ENCODE results near the gene PTRH1.
"Not testable (repeated sequence)": the region's sequence is repeated elsewhere in the genome, so short reads cannot be mapped to it uniquely, and the experiment has no call there.

The PTRH1 gene, protein sequence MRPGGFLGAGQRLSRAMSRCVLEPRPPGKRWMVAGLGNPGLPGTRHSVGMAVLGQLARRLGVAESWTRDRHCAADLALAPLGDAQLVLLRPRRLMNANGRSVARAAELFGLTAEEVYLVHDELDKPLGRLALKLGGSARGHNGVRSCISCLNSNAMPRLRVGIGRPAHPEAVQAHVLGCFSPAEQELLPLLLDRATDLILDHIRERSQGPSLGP

GRCh38 chr9:127715470-127716337 lies at the start of gene PTRH1, which contains the start of gene TTC16:
PTRH1 (minus strand) TSS chr9:127715663; CDS start chr9:127715639, 24 bp downstream.
TTC16 (plus strand) TSS chr9:127716079; CDS start chr9:127716146, 67 bp downstream.
- intact Hi-C loops (cut with DNase I) = loop anchor here (5.0 kb wide), 1 partner anchor 103 kb away; the partner anchor contains the start of gene STXBP1
- peak; percentile 94 to 100 (median 99) for DNase-seq

GRCh38 chr9:127763918-127764384 lies 48.5 kb upstream of the PTRH1 start:
- DNase-seq = peak in 6 of 42 donors; percentile 19 to 70 (median 46)
- intact Hi-C loops (cut with DNase I) = no loop called here

DNA sequence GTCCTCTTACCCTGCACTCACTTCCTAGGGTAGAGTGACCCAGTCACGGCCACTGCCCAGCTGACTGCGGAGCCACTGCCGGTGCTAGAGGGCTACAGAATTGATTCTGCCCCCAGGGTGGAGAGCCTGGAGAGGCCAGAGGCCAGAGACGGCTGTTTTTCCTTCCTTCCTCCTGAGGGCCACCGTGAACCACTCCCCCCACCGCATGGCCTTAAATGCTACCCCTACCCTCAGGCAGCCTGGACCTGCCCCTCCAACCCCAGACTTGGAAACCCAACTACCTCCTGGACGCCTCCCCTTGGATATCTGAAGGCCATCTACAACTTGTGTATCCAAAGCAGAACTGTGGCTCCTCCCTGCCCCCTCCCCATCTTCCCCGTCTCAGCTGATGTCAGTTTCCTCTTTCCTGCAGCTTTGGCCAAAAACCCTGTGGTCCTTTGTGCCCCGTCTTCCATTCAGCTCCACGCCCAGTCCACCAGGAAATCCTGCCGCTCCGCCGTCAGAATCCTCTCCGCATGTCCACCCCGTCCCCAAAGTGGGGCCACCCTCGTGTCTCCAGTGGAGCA lies 46.7 kb upstream of the PTRH1 start:
- intact Hi-C loops (cut with DNase I) = no loop called here

DNA sequence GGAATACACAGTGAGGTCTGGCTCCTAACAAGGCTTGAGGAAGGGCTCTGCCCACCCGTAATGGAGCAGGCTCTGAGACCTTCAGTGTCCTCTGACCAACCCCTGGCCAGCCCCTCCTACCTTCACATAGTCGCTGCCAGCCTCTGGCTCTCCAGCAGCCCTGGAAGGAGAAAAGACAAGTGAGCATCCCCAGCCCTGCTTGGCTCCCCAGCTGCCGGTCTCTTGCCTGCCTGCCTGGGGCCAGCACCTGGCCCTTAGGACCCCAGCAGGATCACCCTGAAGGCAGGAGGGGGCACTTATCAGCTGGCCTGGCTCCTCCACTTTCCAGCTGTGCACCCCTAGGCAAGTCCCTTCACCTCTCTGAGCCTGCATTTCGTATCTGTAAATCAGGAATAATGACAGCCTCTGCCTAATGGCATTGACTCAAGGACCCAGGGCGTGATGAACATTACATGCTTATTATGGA lies 46.1 kb upstream of the PTRH1 start:
- intact Hi-C loops (cut with DNase I) = no loop called here
- DNase-seq = no peak

More for the DNA sequence above, 46.7 kb upstream of the PTRH1 start:
- DNase-seq = peak in 9 of 42 donors; percentile 12 to 56 (median 30)

DNA sequence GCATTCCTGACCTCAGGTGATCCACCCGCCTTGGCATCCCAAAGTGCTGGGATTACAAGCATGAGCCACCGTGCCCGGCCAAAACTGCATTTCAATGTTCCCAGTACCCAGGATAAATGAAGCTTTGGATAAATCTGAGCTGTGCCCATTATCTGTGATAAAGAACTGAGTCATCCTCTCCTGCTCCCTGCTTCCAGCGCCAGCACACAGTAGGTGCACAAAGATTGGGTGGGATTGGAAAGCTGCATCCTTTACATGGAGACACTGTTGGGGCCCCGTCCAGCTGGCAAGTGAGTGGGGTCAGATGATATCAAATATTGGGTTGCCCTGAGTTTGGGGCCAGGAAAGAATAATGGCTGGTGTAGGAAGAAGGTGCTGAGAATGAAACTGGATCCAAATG lies 45.6 kb upstream of the PTRH1 start:
- no peak for DNase-seq
- intact Hi-C loops (cut with DNase I) = no loop called here

DNA sequence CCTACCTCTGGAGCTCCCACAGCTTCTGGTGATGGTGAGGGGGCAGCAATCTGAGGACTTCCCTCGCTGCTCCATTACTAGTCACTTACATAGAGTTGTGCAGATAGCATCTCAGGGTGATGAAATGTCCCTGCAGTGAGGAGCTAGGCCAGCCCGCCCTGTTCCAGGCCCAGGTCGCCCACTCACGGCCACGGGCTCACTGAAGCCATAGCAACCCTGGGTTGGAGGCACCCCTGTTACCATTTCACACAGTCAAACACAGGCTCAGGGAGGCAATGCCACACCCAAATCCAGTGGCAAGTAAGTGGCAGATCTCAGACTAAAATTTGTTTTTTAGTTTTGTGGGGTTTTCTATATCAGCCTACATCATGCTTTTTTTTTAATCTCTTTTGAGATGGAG lies 43.4 kb upstream of the PTRH1 start:
- intact Hi-C loops (cut with DNase I) = no loop called here
- no peak for DNase-seq

DNA sequence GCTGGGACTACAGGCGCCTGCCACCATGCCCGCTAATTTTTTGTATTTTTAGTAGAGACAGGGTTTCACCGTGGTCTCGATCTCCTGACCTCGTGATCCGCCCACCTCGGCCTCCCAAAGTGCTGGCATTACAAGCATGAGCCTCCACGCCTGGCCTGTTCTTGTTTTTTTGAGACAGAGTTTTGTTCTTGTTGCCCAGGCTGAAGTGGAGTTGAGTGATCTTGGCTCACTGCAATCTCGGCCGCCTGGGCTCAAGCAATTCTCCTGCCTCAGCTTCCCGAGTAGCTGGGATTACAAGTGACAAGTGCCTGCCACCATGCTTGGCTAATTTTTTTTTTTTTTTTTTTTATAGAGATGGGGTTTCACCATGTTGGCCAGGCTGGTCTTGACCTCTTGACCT lies 41.3 kb upstream of the PTRH1 start:
- intact Hi-C loops (cut with DNase I); DNase-seq: not testable (repeated sequence)

GRCh38 chr9:127756233-127756632 lies 40.8 kb upstream of the PTRH1 start:
- DNase-seq = no peak
- intact Hi-C loops (cut with DNase I) = no loop called here

- DNase-seq = peak in 10 of 42 donors; percentile 26 to 61 (median 36)
- intact Hi-C loops (cut with DNase I) = no loop called here
Observed at GRCh38 chr9:127755061-127756060, 39.9 kb upstream of the PTRH1 start.

DNA sequence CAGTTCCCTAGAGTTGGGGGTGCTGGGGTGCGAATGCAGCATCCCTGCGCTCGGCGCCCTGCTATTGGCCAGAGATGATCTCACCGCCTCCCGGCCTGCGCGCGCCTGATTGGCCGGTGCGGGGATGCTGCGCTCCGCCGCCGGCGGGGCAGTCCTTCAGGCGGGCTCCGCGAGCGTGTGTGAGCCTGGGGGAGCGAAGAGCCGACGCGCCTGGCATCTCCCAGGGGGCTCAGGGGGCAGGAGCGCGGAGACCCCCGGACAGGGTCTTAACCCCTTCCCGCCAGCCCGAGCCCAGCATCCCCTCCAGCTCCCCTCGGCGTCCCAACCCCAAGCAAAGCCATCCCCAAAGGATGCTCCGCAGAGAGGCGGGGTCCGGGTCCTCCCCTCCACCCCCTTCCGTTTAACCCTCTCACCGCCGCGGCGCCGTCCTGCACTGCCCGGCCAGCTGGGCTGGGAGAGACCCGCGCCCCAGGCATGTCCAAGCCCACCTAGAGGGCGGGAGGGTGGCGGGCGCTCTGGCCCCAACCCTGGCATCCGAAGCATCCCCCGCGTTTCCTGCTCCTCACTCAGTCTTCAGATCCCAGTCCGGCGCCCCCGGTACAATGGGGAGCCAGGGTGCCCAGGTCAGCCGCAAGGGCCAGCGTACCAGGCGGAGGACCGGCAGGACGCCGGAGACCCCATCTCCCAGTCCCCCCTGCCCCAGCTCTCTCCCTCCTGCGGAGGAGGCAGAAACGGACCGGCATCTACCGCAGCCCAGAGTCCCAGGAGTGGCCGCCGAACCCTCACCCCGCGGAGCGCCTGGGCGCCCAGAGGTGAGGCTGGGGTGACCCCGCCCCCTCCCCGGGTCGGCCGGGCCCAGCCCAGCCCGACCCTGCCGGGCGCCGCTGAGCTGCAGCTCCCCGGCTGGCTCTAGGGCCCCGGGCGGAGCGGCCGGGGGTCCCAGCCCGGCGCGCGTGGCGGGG lies 38.9 kb upstream of the PTRH1 start:
- DNase-seq = peak in 41 of 42 donors; percentile 48 to 88 (median 74)
- intact Hi-C loops (cut with DNase I) = no loop called here

- no peak for DNase-seq
- intact Hi-C loops (cut with DNase I) = no loop called here
Observed at GRCh38 chr9:127753622-127754021, 38.2 kb upstream of the PTRH1 start.

DNA sequence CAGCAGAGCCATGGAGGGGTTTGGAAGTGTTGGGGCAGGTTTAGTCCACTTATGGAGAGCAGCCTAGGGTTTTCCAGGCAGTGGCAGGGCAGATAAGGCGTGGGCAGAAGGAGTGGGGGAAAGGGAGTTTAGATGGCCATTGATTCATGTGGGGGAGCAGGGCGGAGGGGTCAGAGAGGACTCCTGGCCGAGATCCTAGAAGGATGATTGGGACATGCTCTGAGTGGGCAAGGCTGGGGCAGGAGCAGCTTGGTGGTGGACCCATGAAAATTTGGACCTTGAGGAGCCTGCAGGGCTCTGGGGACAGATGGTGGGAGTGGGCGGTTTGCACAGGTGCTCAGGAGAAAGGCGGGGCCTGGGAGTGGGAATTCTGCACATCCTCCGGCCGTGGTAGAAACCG lies 37.7 kb upstream of the PTRH1 start:
- no peak for DNase-seq
- intact Hi-C loops (cut with DNase I) = no loop called here

DNA sequence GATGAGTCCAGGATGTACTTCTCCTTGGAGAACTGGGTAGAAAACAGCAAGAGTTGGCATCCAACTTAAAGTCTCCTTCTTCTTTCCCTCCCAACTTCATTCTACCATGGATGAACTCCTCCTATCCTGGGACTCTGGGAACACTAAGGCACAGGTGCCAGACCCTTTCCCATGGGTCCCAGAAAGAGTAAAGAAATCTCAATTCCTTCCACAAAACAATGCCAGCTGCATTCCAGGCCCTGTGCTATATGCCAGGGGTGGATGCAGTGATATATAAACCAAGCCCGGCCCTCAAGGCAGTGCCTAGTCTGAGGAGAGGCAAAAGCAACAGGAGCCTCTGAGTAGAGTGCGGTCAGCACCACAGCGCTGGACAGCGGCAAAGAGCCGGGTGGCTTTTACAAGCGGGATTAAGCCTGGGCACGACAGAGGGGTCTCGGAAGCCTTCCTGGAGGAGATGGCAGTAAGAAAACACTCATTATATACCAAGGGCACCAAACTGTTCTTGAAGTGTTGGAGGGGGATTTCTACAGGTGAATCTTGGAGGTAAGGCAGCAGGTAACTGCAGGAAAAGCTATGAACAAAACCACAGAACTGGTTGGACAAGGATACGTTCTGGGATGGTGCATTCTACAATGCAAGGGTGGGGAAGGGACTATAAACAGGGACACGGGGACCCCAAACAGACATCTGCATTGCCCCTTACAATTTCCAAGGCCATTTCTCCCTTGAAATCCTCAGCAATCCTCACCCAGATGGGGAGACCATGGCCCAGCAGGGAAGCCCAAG lies 36.0 kb upstream of the PTRH1 start:
- intact Hi-C loops (cut with DNase I) = no loop called here
- DNase-seq = no peak

- no peak for DNase-seq
Observed at GRCh38 chr9:127749090-127749787, 33.8 kb upstream of the PTRH1 start.

DNA sequence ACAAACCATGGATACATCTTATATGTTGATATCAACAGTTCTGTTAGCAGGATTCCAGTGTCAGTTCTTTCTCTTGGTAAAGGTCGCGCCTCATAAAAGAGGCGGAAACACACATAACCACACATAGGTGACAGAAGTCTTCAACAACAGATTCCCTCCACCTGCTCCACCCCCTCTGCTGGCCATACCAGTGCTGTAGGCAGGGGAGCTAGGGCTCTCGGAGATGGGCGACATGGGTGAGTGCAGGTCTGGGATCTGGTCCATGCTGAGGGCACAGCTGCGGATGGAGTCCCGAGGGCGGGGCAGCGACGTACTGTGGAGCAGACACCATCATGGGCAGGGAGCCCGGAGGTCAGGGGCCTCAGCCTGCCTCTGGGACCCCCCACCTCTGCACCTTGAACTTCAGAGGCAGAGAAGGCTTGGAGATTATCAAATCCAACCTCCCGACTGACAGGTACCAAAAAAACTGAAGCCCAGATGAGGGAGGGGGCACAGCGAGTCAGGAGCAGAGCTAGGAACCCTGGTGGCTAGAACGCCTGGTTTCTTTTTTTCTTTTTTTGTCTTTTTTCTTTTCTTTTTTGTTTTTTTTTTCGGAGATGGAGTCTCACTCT lies 31.6 kb upstream of the PTRH1 start:
- intact Hi-C loops (cut with DNase I) = no loop called here
- DNase-seq = no peak

More at GRCh38 chr9:127749090-127749787, 33.8 kb upstream of the PTRH1 start:
- intact Hi-C loops (cut with DNase I) = no loop called here
